ENCODE data around the gene LRRC74A. TPM values are rescaled to one million over a fixed set of nuclear protein-coding genes. Genes with fewer than 3 reads are reported as not detected.

Gene LRRC74A
- total and polyA plus RNA-seq, 4 donors = 0.26 TPM; not detected in 3

GRCh38 chr14:76900682-76901081 lies 74.5 kb downstream of the LRRC74A start:
- Histone ChIP-seq H3K9me3 (ENCODE audit: control insufficient read depth, insufficient read depth, low read length) (no peaks in the 10 kb centered on the region), H3K27me3 (ENCODE audit: control insufficient read depth, insufficient read depth, low read length) (no peaks in the 10 kb centered on the region), H3K4me3 (ENCODE audit: low read depth, low read length) (no peak overlapping the region), H3K36me3 (ENCODE audit: control insufficient read depth, insufficient read depth, low read length) (no peaks in the 10 kb centered on the region), H3K4me1 (ENCODE audit: control insufficient read depth, insufficient read depth, low read length) (peaks cover 35% of the 10 kb centered on the region), H3K27ac (ENCODE audit: low read depth, low read length) (peak overlapping the region; percentile 69)
- no peak for DNase-seq (ENCODE audit: low read depth in 4 of 6, low spot score in 6 of 6)
- WGBS (ENCODE audit: insufficient coverage) = 45% methylated on average over 2 of the region's 4 CpGs

DNA sequence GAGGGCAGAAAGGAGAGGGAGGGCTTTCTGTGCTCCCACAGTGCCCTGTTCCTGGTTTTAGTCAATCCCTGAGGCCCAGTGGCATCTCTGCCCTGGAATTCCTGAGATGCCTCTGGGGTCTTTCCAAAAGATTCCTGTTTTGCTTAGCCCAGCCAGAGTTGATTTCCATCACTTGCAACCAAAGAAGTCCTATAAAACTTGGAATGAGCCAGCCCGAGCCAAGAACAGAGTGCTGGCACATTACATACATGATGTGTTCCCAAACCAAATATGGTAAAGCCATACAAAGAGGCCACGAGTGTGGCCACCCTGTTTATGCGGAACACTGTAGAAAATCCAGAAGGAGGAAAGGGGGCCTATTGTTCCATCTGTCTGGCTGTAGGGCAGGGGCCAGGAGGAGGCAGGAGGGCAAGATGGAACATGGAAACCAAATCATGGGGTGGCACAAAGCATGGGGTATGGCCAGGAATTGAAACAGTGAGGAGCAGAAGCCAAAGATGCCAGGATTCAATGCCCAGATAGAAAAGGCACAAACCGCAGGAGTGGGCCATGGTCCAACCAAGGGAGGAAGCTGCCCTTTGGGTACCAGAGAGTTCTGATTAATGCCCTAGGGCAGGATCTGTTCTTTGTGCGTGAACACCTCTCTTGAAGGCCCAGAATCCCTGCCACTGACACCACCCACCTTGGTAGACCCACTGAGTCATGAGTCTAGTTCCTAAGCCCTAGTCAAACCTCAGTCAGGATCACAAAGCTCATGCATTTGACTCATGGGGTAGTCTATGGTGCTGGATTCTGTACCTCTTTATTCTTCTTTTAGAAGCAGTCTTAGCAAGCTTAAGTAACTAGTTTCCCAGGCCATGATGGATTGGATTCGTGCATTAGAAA lies 75.2 kb downstream of the LRRC74A start:
- no peak for DNase-seq (ENCODE audit: low read depth in 4 of 6, low spot score in 6 of 6)
- Histone ChIP-seq H3K36me3 (ENCODE audit: control insufficient read depth, insufficient read depth, low read length) (no peaks in the 10 kb centered on the region), H3K4me1 (ENCODE audit: control insufficient read depth, insufficient read depth, low read length) (peaks cover 35% of the 10 kb centered on the region), H3K27me3 (ENCODE audit: control insufficient read depth, insufficient read depth, low read length) (no peaks in the 10 kb centered on the region), H3K4me3 (ENCODE audit: low read depth, low read length) (no peak overlapping the region), H3K27ac (ENCODE audit: low read depth, low read length) (peak overlapping the region; percentile 69), H3K9me3 (ENCODE audit: control insufficient read depth, insufficient read depth, low read length) (no peaks in the 10 kb centered on the region)
- WGBS (ENCODE audit: insufficient coverage) = 46% methylated on average over 4 of the region's 6 CpGs

GRCh38 chr14:76902591-76902990 lies 76.4 kb downstream of the LRRC74A start:
- H3K27me3 ChIP-seq (ENCODE audit: control insufficient read depth, insufficient read depth, low read length) = no peaks in the 10 kb centered on the region
- H3K27ac ChIP-seq (ENCODE audit: low read depth, low read length) = no peak overlapping the region
- H3K4me3 ChIP-seq (ENCODE audit: low read depth, low read length) = no peak overlapping the region
- no peak for DNase-seq (ENCODE audit: low read depth in 4 of 6, low spot score in 6 of 6)
- H3K9me3 ChIP-seq (ENCODE audit: control insufficient read depth, insufficient read depth, low read length) = no peaks in the 10 kb centered on the region
- H3K4me1 ChIP-seq (ENCODE audit: control insufficient read depth, insufficient read depth, low read length) = peaks cover 35% of the 10 kb centered on the region
- 50% methylated on average over 2 of the region's 5 CpGs for WGBS (ENCODE audit: insufficient coverage)
- H3K36me3 ChIP-seq (ENCODE audit: control insufficient read depth, insufficient read depth, low read length) = no peaks in the 10 kb centered on the region

GRCh38 chr14:76904100-76904739 lies 78.0 kb downstream of the LRRC74A start:
- Histone ChIP-seq H3K4me3 (ENCODE audit: low read depth, low read length) (no peak overlapping the region), H3K27ac (ENCODE audit: low read depth, low read length) (peak overlapping the region; percentile 40), H3K9me3 (ENCODE audit: control insufficient read depth, insufficient read depth, low read length) (no peaks in the 10 kb centered on the region), H3K27me3 (ENCODE audit: control insufficient read depth, insufficient read depth, low read length) (no peaks in the 10 kb centered on the region), H3K36me3 (ENCODE audit: control insufficient read depth, insufficient read depth, low read length) (no peaks in the 10 kb centered on the region), H3K4me1 (ENCODE audit: control insufficient read depth, insufficient read depth, low read length) (peaks cover 38% of the 10 kb centered on the region)
- WGBS (ENCODE audit: insufficient coverage) = 75% methylated on average over 19 of the region's 19 CpGs
- DNase-seq (ENCODE audit: low read depth in 4 of 6, low spot score in 6 of 6) = peak in 1 of 6 donors; percentile 26

GRCh38 chr14:76904740-76905569 lies 78.7 kb downstream of the LRRC74A start:
- DNase-seq (ENCODE audit: low read depth in 4 of 6, low spot score in 6 of 6) = peak in 2 of 6 donors; percentile 67 to 82
- WGBS (ENCODE audit: insufficient coverage) = 30% methylated on average over 10 of the region's 14 CpGs
- peak overlapping the region; percentile 40 for H3K27ac ChIP-seq (ENCODE audit: low read depth, low read length)
- H3K36me3 ChIP-seq (ENCODE audit: control insufficient read depth, insufficient read depth, low read length) = no peaks in the 10 kb centered on the region
- peaks cover 38% of the 10 kb centered on the region for H3K4me1 ChIP-seq (ENCODE audit: control insufficient read depth, insufficient read depth, low read length)
- no peaks in the 10 kb centered on the region for H3K27me3 ChIP-seq (ENCODE audit: control insufficient read depth, insufficient read depth, low read length)
- H3K9me3 ChIP-seq (ENCODE audit: control insufficient read depth, insufficient read depth, low read length) = no peaks in the 10 kb centered on the region
- H3K4me3 ChIP-seq (ENCODE audit: low read depth, low read length) = no peak overlapping the region

- H3K4me1 ChIP-seq (ENCODE audit: control insufficient read depth, insufficient read depth, low read length) = peaks cover 28% of the 10 kb centered on the region
- H3K9me3 ChIP-seq (ENCODE audit: control insufficient read depth, insufficient read depth, low read length) = no peaks in the 10 kb centered on the region
- H3K36me3 ChIP-seq (ENCODE audit: control insufficient read depth, insufficient read depth, low read length) = no peaks in the 10 kb centered on the region
- H3K27me3 ChIP-seq (ENCODE audit: control insufficient read depth, insufficient read depth, low read length) = no peaks in the 10 kb centered on the region
- H3K4me3 ChIP-seq (ENCODE audit: low read depth, low read length) = no peak overlapping the region
- H3K27ac ChIP-seq (ENCODE audit: low read depth, low read length) = no peak overlapping the region
- no peak for DNase-seq (ENCODE audit: low read depth in 4 of 6, low spot score in 6 of 6)
- WGBS (ENCODE audit: insufficient coverage) = 90% methylated on average over 3 of the region's 3 CpGs
Observed at GRCh38 chr14:76908834-76909233, 82.6 kb downstream of the LRRC74A start.

- peaks cover 27% of the 10 kb centered on the region for H3K4me1 ChIP-seq (ENCODE audit: control insufficient read depth, insufficient read depth, low read length)
- no peak for DNase-seq (ENCODE audit: low read depth in 4 of 6, low spot score in 6 of 6)
- H3K4me3 ChIP-seq (ENCODE audit: low read depth, low read length) = no peak overlapping the region
- H3K9me3 ChIP-seq (ENCODE audit: control insufficient read depth, insufficient read depth, low read length) = no peaks in the 10 kb centered on the region
- no peaks in the 10 kb centered on the region for H3K36me3 ChIP-seq (ENCODE audit: control insufficient read depth, insufficient read depth, low read length)
- no peak overlapping the region for H3K27ac ChIP-seq (ENCODE audit: low read depth, low read length)
- H3K27me3 ChIP-seq (ENCODE audit: control insufficient read depth, insufficient read depth, low read length) = no peaks in the 10 kb centered on the region
- 86% methylated on average over 2 of the region's 2 CpGs for WGBS (ENCODE audit: insufficient coverage)
Observed at GRCh38 chr14:76909266-76909665, 83.1 kb downstream of the LRRC74A start.

DNA sequence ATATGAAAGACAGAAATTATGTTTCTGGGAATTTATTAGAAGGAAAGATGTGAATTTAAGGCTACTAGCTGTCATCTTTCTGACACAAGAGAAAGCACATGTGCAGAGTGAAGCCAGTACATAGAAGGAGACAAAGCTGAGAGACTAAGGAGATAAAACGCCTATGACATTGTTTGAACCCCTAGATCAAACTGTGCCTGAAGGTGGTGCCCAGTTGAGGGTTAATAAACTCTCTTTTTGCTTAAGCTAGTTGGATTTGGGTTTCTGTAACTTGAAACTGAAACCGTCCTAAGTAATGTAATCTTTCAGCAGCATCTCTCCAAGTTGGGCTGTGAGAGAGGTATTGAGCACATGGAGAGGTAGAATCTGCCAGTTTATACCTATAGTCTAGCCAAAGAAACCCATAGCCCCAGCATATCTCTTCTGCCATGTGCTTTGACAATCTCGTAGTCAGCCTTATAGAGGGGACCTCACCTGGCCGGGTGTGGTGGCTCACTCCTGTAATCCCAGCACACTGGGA lies 84.2 kb downstream of the LRRC74A start:
- no peaks in the 10 kb centered on the region for H3K27me3 ChIP-seq (ENCODE audit: control insufficient read depth, insufficient read depth, low read length)
- H3K4me1 ChIP-seq (ENCODE audit: control insufficient read depth, insufficient read depth, low read length) = peaks cover 17% of the 10 kb centered on the region
- H3K9me3 ChIP-seq (ENCODE audit: control insufficient read depth, insufficient read depth, low read length) = no peaks in the 10 kb centered on the region
- DNase-seq (ENCODE audit: low read depth in 4 of 6, low spot score in 6 of 6) = no peak
- H3K27ac ChIP-seq (ENCODE audit: low read depth, low read length) = no peak overlapping the region
- WGBS (ENCODE audit: insufficient coverage) = 100% methylated on average over 2 of the region's 4 CpGs
- H3K36me3 ChIP-seq (ENCODE audit: control insufficient read depth, insufficient read depth, low read length) = no peaks in the 10 kb centered on the region
- no peak overlapping the region for H3K4me3 ChIP-seq (ENCODE audit: low read depth, low read length)

- 33% methylated on average over 1 of the region's 1 CpG for WGBS (ENCODE audit: insufficient coverage)
Observed at GRCh38 chr14:76911473-76911872, 85.3 kb downstream of the LRRC74A start.

More at GRCh38 chr14:76911473-76911872, 85.3 kb downstream of the LRRC74A start:
- Histone ChIP-seq H3K36me3 (ENCODE audit: control insufficient read depth, insufficient read depth, low read length) (no peaks in the 10 kb centered on the region), H3K4me3 (ENCODE audit: low read depth, low read length) (no peak overlapping the region), H3K27ac (ENCODE audit: low read depth, low read length) (no peak overlapping the region), H3K9me3 (ENCODE audit: control insufficient read depth, insufficient read depth, low read length) (no peaks in the 10 kb centered on the region), H3K4me1 (ENCODE audit: control insufficient read depth, insufficient read depth, low read length) (peaks cover 22% of the 10 kb centered on the region), H3K27me3 (ENCODE audit: control insufficient read depth, insufficient read depth, low read length) (no peaks in the 10 kb centered on the region)
- DNase-seq (ENCODE audit: low read depth in 4 of 6, low spot score in 6 of 6) = no peak
